LNCAP (cell line): ENCODE data around the gene USP6NL.

Source experiments
- TF ChIP-seq, protein P1 (sequence below): fragments of 450-650 bp; IDR thresholded peaks from 2 replicates; pipeline ENCODE4 v1.5.1; 2017; ENCODE audit warnings: mild to moderate bottlenecking

Gene USP6NL

GRCh38 chr10:11587722-11588259 lies 23.7 kb downstream of the USP6NL start:
- TF ChIP-seq, protein P1, sequence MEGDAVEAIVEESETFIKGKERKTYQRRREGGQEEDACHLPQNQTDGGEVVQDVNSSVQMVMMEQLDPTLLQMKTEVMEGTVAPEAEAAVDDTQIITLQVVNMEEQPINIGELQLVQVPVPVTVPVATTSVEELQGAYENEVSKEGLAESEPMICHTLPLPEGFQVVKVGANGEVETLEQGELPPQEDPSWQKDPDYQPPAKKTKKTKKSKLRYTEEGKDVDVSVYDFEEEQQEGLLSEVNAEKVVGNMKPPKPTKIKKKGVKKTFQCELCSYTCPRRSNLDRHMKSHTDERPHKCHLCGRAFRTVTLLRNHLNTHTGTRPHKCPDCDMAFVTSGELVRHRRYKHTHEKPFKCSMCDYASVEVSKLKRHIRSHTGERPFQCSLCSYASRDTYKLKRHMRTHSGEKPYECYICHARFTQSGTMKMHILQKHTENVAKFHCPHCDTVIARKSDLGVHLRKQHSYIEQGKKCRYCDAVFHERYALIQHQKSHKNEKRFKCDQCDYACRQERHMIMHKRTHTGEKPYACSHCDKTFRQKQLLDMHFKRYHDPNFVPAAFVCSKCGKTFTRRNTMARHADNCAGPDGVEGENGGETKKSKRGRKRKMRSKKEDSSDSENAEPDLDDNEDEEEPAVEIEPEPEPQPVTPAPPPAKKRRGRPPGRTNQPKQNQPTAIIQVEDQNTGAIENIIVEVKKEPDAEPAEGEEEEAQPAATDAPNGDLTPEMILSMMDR = no peak

DNA sequence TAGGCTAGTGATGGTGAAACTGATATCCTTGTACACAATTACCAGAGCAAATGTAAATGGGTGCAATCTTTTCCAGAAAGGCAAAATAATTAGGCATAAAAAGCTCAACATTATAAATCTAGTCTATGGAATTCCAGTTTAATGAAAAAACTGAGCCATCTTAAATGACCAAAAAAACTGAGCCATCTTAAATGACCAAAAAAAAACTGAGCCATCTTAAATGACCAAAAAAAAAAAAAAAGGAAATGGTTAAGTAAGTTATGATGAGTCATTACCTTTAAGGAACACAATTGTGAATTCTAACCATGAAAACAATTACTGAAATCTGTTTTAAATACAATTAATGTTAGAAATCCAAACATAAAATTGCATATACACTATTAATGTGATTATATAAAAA lies 25.3 kb downstream of the USP6NL start:
- TF ChIP-seq, protein P1 = no peak

GRCh38 chr10:11581213-11581612 lies 30.2 kb downstream of the USP6NL start:
- TF ChIP-seq, protein P1 = no peak

DNA sequence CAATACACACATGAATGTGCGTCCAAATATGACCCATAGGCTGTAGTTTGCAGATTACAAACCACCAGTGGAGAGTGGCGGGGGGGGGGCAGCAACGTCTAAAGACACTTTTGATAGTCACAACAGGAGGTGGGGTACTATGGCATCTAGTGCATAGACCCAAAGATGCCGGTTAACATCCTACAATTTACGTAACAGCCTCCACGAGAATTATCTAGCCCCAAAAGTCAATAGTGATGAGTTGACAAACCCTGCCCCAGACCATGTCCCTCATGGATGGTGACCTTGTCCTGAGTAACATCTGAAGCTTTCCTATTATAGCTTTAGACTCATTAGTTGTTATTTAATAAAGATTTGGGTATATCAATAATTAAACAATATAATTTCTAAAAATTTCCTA lies 31.6 kb downstream of the USP6NL start:
- TF ChIP-seq, protein P1 = no peak

- TF ChIP-seq, protein P1 = no peak
Observed at GRCh38 chr10:11578802-11579255, 32.6 kb downstream of the USP6NL start.

- TF ChIP-seq, protein P1 = no peak
Observed at GRCh38 chr10:11576092-11576809, 35.2 kb downstream of the USP6NL start.

GRCh38 chr10:11573497-11573896 lies 38.0 kb downstream of the USP6NL start:
- TF ChIP-seq, protein P1 = no peak
